ENCODE results near the gene C16orf82. TPM values are rescaled to one million over a fixed set of nuclear protein-coding genes. Genes with fewer than 3 reads are reported as not detected.

Gene C16orf82
- total and polyA plus RNA-seq, 4 donors = not detected

- DNase-seq (no peak), ATAC-seq (ENCODE audit: insufficient read depth, low FRiP score) (no peak)
- H3K4me1 ChIP-seq (ENCODE audit: control insufficient read depth in 5 of 5, insufficient read depth in 5 of 5, low read length in 5 of 5) = no peaks in the 10 kb centered on the region
- H3K27ac ChIP-seq (ENCODE audit: low read depth in 1 of 2, low read length in 1 of 2) = no peak overlapping the region
- H3K9me3 ChIP-seq (ENCODE audit: control insufficient read depth in 4 of 4, insufficient read depth in 3 of 4, low read length in 3 of 4) = peaks cover 0 to 5% (median 0%) of the 10 kb centered on the region in 4 donors
- no peak for TF ChIP-seq CTCF (IDR thresholded peaks at IDR 0.05; ENCODE audit: control extremely low read depth, extremely low read depth)
- no peaks in the 10 kb centered on the region for H3K27me3 ChIP-seq (ENCODE audit: control insufficient read depth in 3 of 3, insufficient read depth in 3 of 3, low read length in 2 of 3)
- H3K4me3 ChIP-seq = no peak overlapping the region
- no peaks in the 10 kb centered on the region for H3K36me3 ChIP-seq (ENCODE audit: control insufficient read depth in 4 of 4, insufficient read depth in 4 of 4, low read length in 4 of 4)
- no peak overlapping the region for H3K9ac ChIP-seq (ENCODE audit: insufficient read depth in 1 of 2, low read length in 2 of 2)
- 89 to 97% methylated on average over 12 of the region's 12 CpGs for WGBS, 2 donors
Measured at GRCh38 chr16:27033281-27033979, 33.3 kb upstream of the C16orf82 start.

- Histone ChIP-seq H3K27ac (ENCODE audit: low read depth in 1 of 2, low read length in 1 of 2) (no peak overlapping the region), H3K36me3 (ENCODE audit: control insufficient read depth in 4 of 4, insufficient read depth in 4 of 4, low read length in 4 of 4) (no peaks in the 10 kb centered on the region), H3K4me1 (ENCODE audit: control insufficient read depth in 5 of 5, insufficient read depth in 5 of 5, low read length in 5 of 5) (no peaks in the 10 kb centered on the region), H3K9me3 (ENCODE audit: control insufficient read depth in 4 of 4, insufficient read depth in 3 of 4, low read length in 3 of 4) (peaks cover 0 to 5% (median 3%) of the 10 kb centered on the region in 4 donors), H3K9ac (ENCODE audit: insufficient read depth in 1 of 2, low read length in 2 of 2) (no peak overlapping the region), H3K4me3 (no peak overlapping the region), H3K27me3 (ENCODE audit: control insufficient read depth in 3 of 3, insufficient read depth in 3 of 3, low read length in 2 of 3) (no peaks in the 10 kb centered on the region)
- ATAC-seq (ENCODE audit: insufficient read depth, low FRiP score) (no peak), DNase-seq (no peak)
- TF ChIP-seq CTCF (IDR thresholded peaks at IDR 0.05; ENCODE audit: control extremely low read depth, extremely low read depth) = no peak
- 91 to 95% methylated on average over 23 of the region's 23 CpGs for WGBS, 2 donors
Measured at GRCh38 chr16:27040732-27041131, 26.0 kb upstream of the C16orf82 start.

- Histone ChIP-seq H3K9me3 (ENCODE audit: control insufficient read depth in 4 of 4, insufficient read depth in 3 of 4, low read length in 3 of 4) (peaks cover 0 to 3% (median 3%) of the 10 kb centered on the region in 4 donors), H3K27me3 (ENCODE audit: control insufficient read depth in 3 of 3, insufficient read depth in 3 of 3, low read length in 2 of 3) (no peaks in the 10 kb centered on the region), H3K4me1 (ENCODE audit: control insufficient read depth in 5 of 5, insufficient read depth in 5 of 5, low read length in 5 of 5) (no peaks in the 10 kb centered on the region), H3K9ac (ENCODE audit: insufficient read depth in 1 of 2, low read length in 2 of 2) (no peak overlapping the region), H3K4me3 (no peak overlapping the region), H3K27ac (ENCODE audit: low read depth in 1 of 2, low read length in 1 of 2) (no peak overlapping the region), H3K36me3 (ENCODE audit: control insufficient read depth in 4 of 4, insufficient read depth in 4 of 4, low read length in 4 of 4) (no peaks in the 10 kb centered on the region)
- no peak for DNase-seq
- TF ChIP-seq CTCF (IDR thresholded peaks at IDR 0.05; ENCODE audit: control extremely low read depth, extremely low read depth) = no peak
- ATAC-seq (ENCODE audit: insufficient read depth, low FRiP score) = no peak
Measured at GRCh38 chr16:27046958-27047518, 19.7 kb upstream of the C16orf82 start.

Data from lung (tissue), 12 donors.